Jurkat, Clone E6-1 (cell line): ENCODE results near the gene ARMC2.
"Not testable (repeated sequence)": the region's sequence is repeated elsewhere in the genome, so short reads cannot be mapped to it uniquely, and the experiment has no call there.

Experiments
- DNase-seq: peaks from one replicate; pipeline ENCODE4 v3.0.0-alpha.2; 2011; ENCODE audit warnings: low read depth, low spot score
- H3K4me3 ChIP-seq: 2 replicates; pipeline ENCODE4 v1.5.1; 2011; ENCODE audit warnings: mild to moderate bottlenecking, low read length, control low read depth, moderate library complexity

The ARMC2 gene

GRCh38 chr6:108865751-108866286 lies 17.6 kb downstream of the ARMC2 start:
- H3K4me3 ChIP-seq, DNase-seq: not testable (repeated sequence)

GRCh38 chr6:108866798-108867197 lies 18.6 kb downstream of the ARMC2 start:
- no peak for DNase-seq
- no peak overlapping the region for H3K4me3 ChIP-seq

GRCh38 chr6:108868647-108869046 lies 20.4 kb downstream of the ARMC2 start:
- no peak for DNase-seq
- no peak overlapping the region for H3K4me3 ChIP-seq

- DNase-seq: no peak
- H3K4me3 ChIP-seq: no peak overlapping the region
Measured at GRCh38 chr6:108869876-108870275, 21.7 kb downstream of the ARMC2 start.

- no peak for DNase-seq
- no peak overlapping the region for H3K4me3 ChIP-seq
Measured at GRCh38 chr6:108870357-108870756, 22.1 kb downstream of the ARMC2 start.

GRCh38 chr6:108872141-108872557 lies 23.9 kb downstream of the ARMC2 start:
- H3K4me3 ChIP-seq: no peak overlapping the region
- DNase-seq: no peak

- DNase-seq: no peak
- H3K4me3 ChIP-seq: no peak overlapping the region
Measured at GRCh38 chr6:108872575-108872974, 24.4 kb downstream of the ARMC2 start.

- DNase-seq: no peak
- H3K4me3 ChIP-seq: no peak overlapping the region
Measured at GRCh38 chr6:108873251-108873650, 25.0 kb downstream of the ARMC2 start.

- no peak overlapping the region for H3K4me3 ChIP-seq
- no peak for DNase-seq
Measured at GRCh38 chr6:108873971-108874370, 25.7 kb downstream of the ARMC2 start.

GRCh38 chr6:108874470-108875160 lies 26.4 kb downstream of the ARMC2 start:
- no peak for DNase-seq
- no peak overlapping the region for H3K4me3 ChIP-seq

- no peak overlapping the region for H3K4me3 ChIP-seq
- DNase-seq: no peak
Measured at GRCh38 chr6:108875161-108875555, 26.9 kb downstream of the ARMC2 start.

GRCh38 chr6:108877046-108877751 lies 29.0 kb downstream of the ARMC2 start:
- H3K4me3 ChIP-seq: no peak overlapping the region
- DNase-seq: no peak

- no peak for DNase-seq
- H3K4me3 ChIP-seq: no peak overlapping the region
Measured at GRCh38 chr6:108878942-108879341, 30.7 kb downstream of the ARMC2 start.

- H3K4me3 ChIP-seq: no peak overlapping the region
- no peak for DNase-seq
Measured at GRCh38 chr6:108883172-108883571, 35.0 kb downstream of the ARMC2 start.

- no peak overlapping the region for H3K4me3 ChIP-seq
- DNase-seq: no peak
Measured at GRCh38 chr6:108884211-108885059, 36.2 kb downstream of the ARMC2 start.

GRCh38 chr6:108888052-108888451 lies 39.8 kb downstream of the ARMC2 start:
- no peak for DNase-seq
- no peak overlapping the region for H3K4me3 ChIP-seq

- H3K4me3 ChIP-seq: no peak overlapping the region
- no peak for DNase-seq
Measured at GRCh38 chr6:108888745-108889144, 40.5 kb downstream of the ARMC2 start.

- not testable (repeated sequence) for H3K4me3 ChIP-seq, DNase-seq
Measured at GRCh38 chr6:108890898-108891297, 42.7 kb downstream of the ARMC2 start.

- no peak for DNase-seq
- H3K4me3 ChIP-seq: no peak overlapping the region
Measured at GRCh38 chr6:108895571-108895970, 47.3 kb downstream of the ARMC2 start.
